ENCODE data around the gene PTPRT. TPM values are rescaled to one million over a fixed set of nuclear protein-coding genes. Genes with fewer than 3 reads are reported as not detected.

PTPRT gene
- total and polyA plus RNA-seq, 2 of the 13 experiments (the other 11 are each of a cell fraction or from before 2014, with no cell fraction given) = under 0.01 to 0.09 TPM

DNA sequence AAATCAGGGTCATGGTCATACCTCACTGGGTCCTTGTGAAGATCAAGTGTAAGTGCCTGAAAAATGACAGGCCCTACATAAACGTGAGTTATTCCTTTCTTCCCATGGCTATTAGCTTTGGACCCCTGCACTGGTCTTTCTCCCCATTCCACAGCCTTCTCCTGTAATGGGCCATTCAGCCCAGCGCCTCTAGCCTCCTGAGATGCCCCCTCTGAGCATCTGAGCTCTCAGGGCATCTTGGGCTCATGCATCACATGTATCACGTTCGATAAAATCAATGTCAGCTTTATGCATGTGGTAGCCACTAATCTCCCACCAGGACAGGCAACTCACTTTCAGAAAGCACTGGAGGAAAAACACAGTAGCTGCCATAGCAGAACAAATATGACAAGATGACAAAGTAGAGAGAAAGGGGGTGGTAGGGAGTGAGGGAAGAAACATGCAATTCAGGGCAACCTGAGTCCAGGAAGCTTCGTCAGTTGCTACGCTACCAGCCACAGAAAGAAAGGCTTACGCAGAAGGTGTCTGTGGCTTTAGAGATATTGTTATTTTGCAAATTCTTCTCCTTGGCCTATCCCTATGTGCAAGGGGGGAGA, 498.8 kb downstream of the PTPRT start (continued):
- TF ChIP-seq, protein P1, sequence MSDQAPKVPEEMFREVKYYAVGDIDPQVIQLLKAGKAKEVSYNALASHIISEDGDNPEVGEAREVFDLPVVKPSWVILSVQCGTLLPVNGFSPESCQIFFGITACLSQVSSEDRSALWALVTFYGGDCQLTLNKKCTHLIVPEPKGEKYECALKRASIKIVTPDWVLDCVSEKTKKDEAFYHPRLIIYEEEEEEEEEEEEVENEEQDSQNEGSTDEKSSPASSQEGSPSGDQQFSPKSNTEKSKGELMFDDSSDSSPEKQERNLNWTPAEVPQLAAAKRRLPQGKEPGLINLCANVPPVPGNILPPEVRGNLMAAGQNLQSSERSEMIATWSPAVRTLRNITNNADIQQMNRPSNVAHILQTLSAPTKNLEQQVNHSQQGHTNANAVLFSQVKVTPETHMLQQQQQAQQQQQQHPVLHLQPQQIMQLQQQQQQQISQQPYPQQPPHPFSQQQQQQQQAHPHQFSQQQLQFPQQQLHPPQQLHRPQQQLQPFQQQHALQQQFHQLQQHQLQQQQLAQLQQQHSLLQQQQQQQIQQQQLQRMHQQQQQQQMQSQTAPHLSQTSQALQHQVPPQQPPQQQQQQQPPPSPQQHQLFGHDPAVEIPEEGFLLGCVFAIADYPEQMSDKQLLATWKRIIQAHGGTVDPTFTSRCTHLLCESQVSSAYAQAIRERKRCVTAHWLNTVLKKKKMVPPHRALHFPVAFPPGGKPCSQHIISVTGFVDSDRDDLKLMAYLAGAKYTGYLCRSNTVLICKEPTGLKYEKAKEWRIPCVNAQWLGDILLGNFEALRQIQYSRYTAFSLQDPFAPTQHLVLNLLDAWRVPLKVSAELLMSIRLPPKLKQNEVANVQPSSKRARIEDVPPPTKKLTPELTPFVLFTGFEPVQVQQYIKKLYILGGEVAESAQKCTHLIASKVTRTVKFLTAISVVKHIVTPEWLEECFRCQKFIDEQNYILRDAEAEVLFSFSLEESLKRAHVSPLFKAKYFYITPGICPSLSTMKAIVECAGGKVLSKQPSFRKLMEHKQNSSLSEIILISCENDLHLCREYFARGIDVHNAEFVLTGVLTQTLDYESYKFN (CRISPR knock-in tag; conservative IDR thresholded peaks at IDR 0.05) = no peak
- TF ChIP-seq ZNF709 (CRISPR knock-in tag; IDR thresholded peaks at IDR 0.05) = no peak
- no peak for TF ChIP-seq NFE2L1 (CRISPR knock-in tag; IDR thresholded peaks at IDR 0.05; ENCODE audit: borderline replicate concordance)
- TF ChIP-seq MAZ (IDR thresholded peaks at IDR 0.05; ENCODE audit: borderline replicate concordance, low read depth, low read length) = no peak
- TF ChIP-seq MAZ (CRISPR knock-in tag; IDR thresholded peaks at IDR 0.05; ENCODE audit: low read depth) = no peak

- Histone ChIP-seq H3K4me2 (ENCODE audit: low read depth, low read length) (no peak overlapping the region), H3K9me3 (ENCODE audit: low read length) (peaks cover 67% of the 10 kb centered on the region), H3K27me3 (ENCODE audit: control insufficient read depth in 1 of 2, insufficient read depth in 2 of 2, low read length in 2 of 2) (no peaks in the 10 kb centered on the region), H2AFZ (ENCODE audit: low read length) (no peak overlapping the region), H3K4me3 (replicated peaks in 1 of 3; ENCODE audit: insufficient read depth in 1 of 3, low read depth in 2 of 3, low read length in 3 of 3) (no peak overlapping the region), H4K20me1 (ENCODE audit: insufficient read depth, low read length) (no peaks in the 10 kb centered on the region), H3K27ac (ENCODE audit: extremely low read length, insufficient read depth, low read length) (no peak overlapping the region), H3K79me2 (ENCODE audit: insufficient read depth, low read length) (no peaks in the 10 kb centered on the region), H3K9ac (ENCODE audit: insufficient read depth, low read depth, low read length) (no peak overlapping the region), H3K36me3 (replicated peaks in 1 of 2; ENCODE audit: control insufficient read depth in 1 of 2, insufficient read depth in 2 of 2, low read length in 2 of 2) (no peaks in the 10 kb centered on the region), H3K4me1 (ENCODE audit: insufficient read depth, low read length) (no peaks in the 10 kb centered on the region)
- ATAC-seq (no peak), FAIRE-seq (no peak), DNase-seq (ENCODE audit: low spot score) (no peak)
- in situ Hi-C loops (cut with HindIII; ENCODE audit: extremely low pct_ligation_motif_present, low pct_unique_long_range_greater_than_20kb) = no loop called here
- ChIA-PET POLR2A (no interaction called here), CTCF (ENCODE audit: low intra/inter-chr PET ratio, low total read pairs) (no interaction called here)
- BruUV-seq (replicated peaks) = no TSS peak
- WGBS (ENCODE audit: low lambda C conversion rate) = 38% methylated on average over 1 of the region's 1 CpG
- intact Hi-C loops (cut with micrococcal nuclease; ENCODE audit: unreplicated experiment) = no loop called here
- TF ChIP-seq REST (IDR thresholded peaks at IDR 0.05; ENCODE audit: borderline replicate concordance in 1 of 2, low read depth in 1 of 2, low read length in 2 of 2) = peak; percentile 47 to 91
- TF ChIP-seq ZNF724P (CRISPR knock-in tag; IDR thresholded peaks at IDR 0.05; ENCODE audit: borderline replicate concordance) = no peak
- TF ChIP-seq RAD51 (IDR thresholded peaks at IDR 0.05; ENCODE audit: borderline replicate concordance) = no peak
- peak; percentile 88 for TF ChIP-seq MIER2 (CRISPR knock-in tag; IDR thresholded peaks at IDR 0.05)
- no peak for TF ChIP-seq ELF4 (CRISPR knock-in tag; IDR thresholded peaks at IDR 0.05; ENCODE audit: borderline replicate concordance)
Measured at GRCh38 chr20:42688576-42688975, 501.1 kb downstream of the PTPRT start.
